ENCODE data around the gene SP110. TPM values are rescaled to one million over a fixed set of nuclear protein-coding genes. Genes with fewer than 3 reads are reported as not detected.
"Not testable (repeated sequence)": the region's sequence is repeated elsewhere in the genome, so short reads cannot be mapped to it uniquely, and the experiment has no call there.

The SP110 gene
- total RNA-seq, 2 donors from 2014 or later: 16.2 to 21.5 TPM

- DNase-seq: no peak
- ATAC-seq: no peak
- intact Hi-C loops (cut with DNase I, micrococcal nuclease): no loop called here
Measured at GRCh38 chr2:230137902-230138539, 81.8 kb downstream of the SP110 start.

- ATAC-seq (no peak), DNase-seq (no peak)
- intact Hi-C loops (cut with DNase I, micrococcal nuclease): no loop called here
Measured at GRCh38 chr2:230135130-230135525, 84.7 kb downstream of the SP110 start.

- ATAC-seq (peak; percentile 45), DNase-seq (no peak)
- intact Hi-C loops (cut with DNase I, micrococcal nuclease): no loop called here
Measured at GRCh38 chr2:230134496-230135129, 85.2 kb downstream of the SP110 start.

- DNase-seq (no peak), ATAC-seq (no peak)
- intact Hi-C loops (cut with DNase I, micrococcal nuclease): no loop called here
Measured at GRCh38 chr2:230131366-230131765, 88.4 kb downstream of the SP110 start.

GRCh38 chr2:230130668-230131364 lies 89.0 kb downstream of the SP110 start:
- DNase-seq (peak; percentile 20 to 36), ATAC-seq (no peak)
- intact Hi-C loops (cut with DNase I, micrococcal nuclease): no loop called here

GRCh38 chr2:230129343-230129742 lies 90.4 kb downstream of the SP110 start:
- no peak for DNase-seq
- intact Hi-C loops (cut with DNase I, micrococcal nuclease): no loop called here
- peak; percentile 91 for ATAC-seq

- ATAC-seq (peak; percentile 78), DNase-seq (peak in 1 of 2 donors; percentile 18)
- intact Hi-C loops (cut with DNase I, micrococcal nuclease): no loop called here
Measured at GRCh38 chr2:230128623-230129342, 91.0 kb downstream of the SP110 start.

- ATAC-seq (no peak), DNase-seq (no peak)
- intact Hi-C loops (cut with DNase I, micrococcal nuclease): no loop called here
Measured at GRCh38 chr2:230127195-230127594, 92.6 kb downstream of the SP110 start.

GRCh38 chr2:230124757-230125431 lies 94.9 kb downstream of the SP110 start:
- no peak for ATAC-seq
- intact Hi-C loops (cut with DNase I, micrococcal nuclease): no loop called here
- peak; percentile 29 to 30 for DNase-seq

- intact Hi-C loops (cut with DNase I, micrococcal nuclease): no loop called here
- ATAC-seq (no peak), DNase-seq (no peak)
Measured at GRCh38 chr2:230124235-230124634, 95.5 kb downstream of the SP110 start.

GRCh38 chr2:230120376-230120775 lies 99.4 kb downstream of the SP110 start:
- DNase-seq; intact Hi-C loops (cut with DNase I, micrococcal nuclease); ATAC-seq: not testable (repeated sequence)

- intact Hi-C loops (cut with DNase I, micrococcal nuclease); DNase-seq; ATAC-seq: not testable (repeated sequence)
Measured at GRCh38 chr2:230119827-230120226, 100.0 kb downstream of the SP110 start.

Other genes with a start within 250 kb of the SP110 start
- 10 to 100 TPM in 1 of 2 donors, 1 to 10 TPM in 1; 2.5 to 20.4 TPM for gene SLC16A14, start 151.1 kb downstream of the SP110 start, total RNA-seq
- 1 to 10 TPM; 1.1 to 2.6 TPM for gene SP140, start 5.8 kb upstream of the SP110 start, total RNA-seq
- gene SP140L, start 107.2 kb upstream of the SP110 start, total RNA-seq: 10 to 100 TPM; 18.6 to 23.4 TPM
- gene SP100, start 196.2 kb upstream of the SP110 start, total RNA-seq: 10 to 100 TPM; 65.5 to 69.3 TPM